Measurements from ENCODE around the gene SORBS1.

- no peak for TF ChIP-seq CTCF (IDR thresholded peaks at IDR 0.05; ENCODE audit: insufficient read depth, low read depth, low read length)
- TF ChIP-seq EZH2 (IDR thresholded peaks at IDR 0.05; ENCODE audit: insufficient read depth, low read length), result no peak
Measured at GRCh38 chr10:95333997-95334804, 227.0 kb downstream of the SORBS1 start.

Measured in astrocyte (in vitro differentiated cells and primary cell).